HG03460 (cell line): ENCODE measurements around the gene ADGRG7.
A peak's percentile ranks its signal among the peaks of the same experiment; 100 is the strongest.
"Not testable (repeated sequence)": the region's sequence is repeated elsewhere in the genome, so short reads cannot be mapped to it uniquely, and the experiment has no call there.

Experiments used
- ATAC-seq: cut with Tn5 transposase; IDR thresholded peaks from one replicate; pipeline ENCODE4 v1.9.1; 2021; ENCODE audit not compliant: unreplicated experiment

ADGRG7 gene

GRCh38 chr3:100609305-100609704, at the start of gene ADGRG7:
ADGRG7 (plus strand) TSS chr3:100609601; CDS start chr3:100609857, 256 bp downstream.
- no peak for ATAC-seq

GRCh38 chr3:100560426-100560825, 49.0 kb upstream of the ADGRG7 start:
- no peak for ATAC-seq

GRCh38 chr3:100561459-100562158, 47.8 kb upstream of the ADGRG7 start:
- ATAC-seq: no peak

GRCh38 chr3:100562224-100562857, 47.1 kb upstream of the ADGRG7 start:
- ATAC-seq: no peak

GRCh38 chr3:100563228-100563627, 46.2 kb upstream of the ADGRG7 start:
- ATAC-seq: no peak

GRCh38 chr3:100563652-100564211, 45.7 kb upstream of the ADGRG7 start:
- no peak for ATAC-seq

GRCh38 chr3:100570811-100571210, 38.6 kb upstream of the ADGRG7 start:
- ATAC-seq: no peak

GRCh38 chr3:100574536-100574935, 34.9 kb upstream of the ADGRG7 start:
- no peak for ATAC-seq

GRCh38 chr3:100575704-100576103, 33.7 kb upstream of the ADGRG7 start:
- no peak for ATAC-seq

- ATAC-seq: no peak
These were observed 31.9 kb upstream of the ADGRG7 start for GRCh38 chr3:100577382-100578008.

- no peak for ATAC-seq
These were observed 30.8 kb upstream of the ADGRG7 start for GRCh38 chr3:100578646-100579045.

GRCh38 chr3:100580147-100580546, 29.3 kb upstream of the ADGRG7 start:
- no peak for ATAC-seq

GRCh38 chr3:100581650-100582049, 27.8 kb upstream of the ADGRG7 start:
- no peak for ATAC-seq

- not testable (repeated sequence) for ATAC-seq
These were observed 27.2 kb upstream of the ADGRG7 start for GRCh38 chr3:100582157-100582556.

GRCh38 chr3:100584101-100584660, 25.2 kb upstream of the ADGRG7 start:
- ATAC-seq: no peak

- no peak for ATAC-seq
These were observed 22.6 kb upstream of the ADGRG7 start for GRCh38 chr3:100586832-100587231.

- no peak for ATAC-seq
These were observed 21.1 kb upstream of the ADGRG7 start for GRCh38 chr3:100588251-100588650.

- ATAC-seq: peak; percentile 82
These were observed 19.1 kb upstream of the ADGRG7 start for GRCh38 chr3:100590114-100590839.

- no peak for ATAC-seq
These were observed 18.6 kb upstream of the ADGRG7 start for GRCh38 chr3:100590840-100591147.

GRCh38 chr3:100591411-100591810, 18.0 kb upstream of the ADGRG7 start:
- ATAC-seq: no peak
